HG03064 (cell line): ENCODE data around the gene SNRNP70.

Experiments
- ATAC-seq: cut with Tn5 transposase; IDR thresholded peaks from one replicate; pipeline ENCODE4 v1.9.1; 2021; ENCODE audit warnings: low read depth; ENCODE audit not compliant: unreplicated experiment

The SNRNP70 gene

GRCh38 chr19:49097453-49098288, 12.4 kb downstream of the SNRNP70 start:
- ATAC-seq = no peak

GRCh38 chr19:49098795-49099194, 13.5 kb downstream of the SNRNP70 start:
- no peak for ATAC-seq

DNA sequence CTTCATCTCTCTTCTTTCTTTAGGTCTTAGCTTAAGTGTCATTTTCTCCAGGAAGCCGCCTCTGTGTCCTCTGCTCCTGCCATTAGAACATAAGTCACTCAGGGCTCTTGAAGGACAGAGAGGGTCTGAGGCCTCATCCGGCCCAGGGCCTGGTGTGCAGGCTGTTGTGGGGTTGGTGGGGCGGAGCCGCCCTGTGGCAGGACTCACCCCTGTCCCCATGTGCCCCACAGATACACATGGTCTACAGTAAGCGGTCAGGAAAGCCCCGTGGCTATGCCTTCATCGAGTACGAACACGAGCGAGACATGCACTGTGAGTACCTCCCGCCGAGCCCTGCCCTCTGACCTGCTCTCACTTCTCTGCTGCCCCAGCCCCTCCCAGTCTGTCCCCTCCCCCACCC, 15.9 kb downstream of the SNRNP70 start:
- no peak for ATAC-seq

DNA sequence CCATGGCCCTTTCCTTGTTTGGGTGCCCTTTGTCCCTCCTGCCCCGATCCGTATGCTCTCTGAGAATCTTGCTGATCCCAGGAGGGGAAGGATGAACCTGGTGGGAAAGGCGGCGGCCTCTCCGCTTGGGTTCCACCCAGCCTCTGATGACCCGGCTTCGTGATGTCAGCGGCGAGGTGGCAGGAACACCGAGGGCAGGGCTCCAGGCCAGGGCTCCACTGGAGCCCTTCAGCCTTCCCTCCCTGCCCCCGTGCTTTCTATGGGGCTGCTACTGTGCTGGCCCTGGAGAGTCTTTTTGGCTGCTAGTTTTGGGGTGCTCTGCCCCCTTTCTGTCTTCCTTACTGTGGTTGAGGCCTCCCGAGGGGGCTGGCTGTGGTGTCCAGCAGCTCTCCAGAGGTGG, 17.1 kb downstream of the SNRNP70 start:
- no peak for ATAC-seq

- no peak for ATAC-seq
Observed at GRCh38 chr19:49103331-49104085, 18.3 kb downstream of the SNRNP70 start.

DNA sequence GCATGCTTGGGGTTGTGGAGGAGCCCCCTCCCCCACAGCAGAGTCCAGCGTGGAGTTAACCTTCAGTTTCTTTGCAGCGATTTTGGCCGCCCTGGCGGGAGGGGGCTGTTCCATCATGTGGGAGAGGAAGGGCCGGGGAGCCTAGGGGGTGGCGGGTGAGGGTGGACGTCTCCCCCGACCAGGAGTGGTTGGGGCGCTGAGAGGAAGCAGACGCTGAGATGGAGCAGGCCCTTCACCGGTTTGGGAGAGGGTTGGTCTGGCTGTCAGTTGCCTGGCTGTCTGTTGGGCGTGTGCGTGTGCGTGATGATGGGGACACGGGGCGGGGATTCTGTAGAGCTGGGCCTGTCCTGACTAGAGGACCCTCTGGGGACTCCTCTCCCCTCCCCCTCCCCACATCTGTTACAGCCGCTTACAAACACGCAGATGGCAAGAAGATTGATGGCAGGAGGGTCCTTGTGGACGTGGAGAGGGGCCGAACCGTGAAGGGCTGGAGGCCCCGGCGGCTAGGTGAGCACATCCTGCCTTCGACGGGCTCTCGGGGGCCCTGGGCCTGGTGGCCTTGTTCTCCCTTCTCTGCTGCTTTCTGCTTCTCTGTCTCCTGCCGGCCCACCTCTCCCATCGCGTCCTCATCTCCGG, 19.1 kb downstream of the SNRNP70 start:
- ATAC-seq = no peak

DNA sequence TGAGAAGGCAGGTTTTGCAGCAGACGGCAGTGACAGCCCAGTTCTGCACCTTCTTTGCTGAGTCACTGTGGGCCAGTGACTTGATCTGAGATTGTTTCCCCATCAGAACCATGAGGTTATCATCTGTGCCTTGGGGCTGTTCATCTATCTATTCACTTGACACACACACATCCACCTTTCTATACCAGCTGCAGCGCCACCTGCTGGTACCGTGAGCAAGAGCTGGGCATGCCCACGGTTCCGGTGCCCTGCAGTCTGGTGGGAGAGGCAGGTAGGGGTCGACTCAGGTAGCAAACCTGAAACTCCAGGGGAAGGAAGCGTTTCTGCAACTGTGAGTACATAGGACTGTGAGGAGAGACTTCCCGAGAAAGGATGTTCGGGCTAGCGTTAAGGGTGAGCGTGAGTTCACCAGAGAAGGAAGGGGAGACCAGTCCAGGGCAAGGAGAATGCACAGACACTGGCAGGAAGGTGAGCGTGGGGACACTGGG, 21.4 kb downstream of the SNRNP70 start:
- no peak for ATAC-seq

DNA sequence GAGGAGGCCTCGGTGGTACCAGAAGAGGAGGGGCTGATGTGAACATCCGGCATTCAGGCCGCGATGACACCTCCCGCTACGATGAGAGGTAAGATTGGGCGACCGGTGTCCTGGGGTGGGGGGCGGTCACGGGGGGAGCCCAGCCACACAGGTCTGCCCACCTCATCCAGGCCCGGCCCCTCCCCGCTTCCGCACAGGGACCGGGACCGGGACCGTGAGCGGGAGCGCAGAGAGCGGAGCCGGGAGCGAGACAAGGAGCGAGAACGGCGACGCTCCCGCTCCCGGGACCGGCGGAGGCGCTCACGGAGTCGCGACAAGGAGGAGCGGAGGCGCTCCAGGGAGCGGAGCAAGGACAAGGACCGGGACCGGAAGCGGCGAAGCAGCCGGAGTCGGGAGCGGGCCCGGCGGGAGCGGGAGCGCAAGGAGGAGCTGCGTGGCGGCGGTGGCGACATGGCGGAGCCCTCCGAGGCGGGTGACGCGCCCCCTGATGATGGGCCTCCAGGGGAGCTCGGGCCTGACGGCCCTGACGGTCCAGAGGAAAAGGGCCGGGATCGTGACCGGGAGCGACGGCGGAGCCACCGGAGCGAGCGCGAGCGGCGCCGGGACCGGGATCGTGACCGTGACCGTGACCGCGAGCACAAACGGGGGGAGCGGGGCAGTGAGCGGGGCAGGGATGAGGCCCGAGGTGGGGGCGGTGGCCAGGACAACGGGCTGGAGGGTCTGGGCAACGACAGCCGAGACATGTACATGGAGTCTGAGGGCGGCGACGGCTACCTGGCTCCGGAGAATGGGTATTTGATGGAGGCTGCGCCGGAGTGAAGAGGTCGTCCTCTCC, 22.6 kb downstream of the SNRNP70 start:
- no peak for ATAC-seq

GRCh38 chr19:49109051-49109450, 23.8 kb downstream of the SNRNP70 start:
- ATAC-seq = no peak

GRCh38 chr19:49109569-49110233, 24.4 kb downstream of the SNRNP70 start:
- no peak for ATAC-seq

DNA sequence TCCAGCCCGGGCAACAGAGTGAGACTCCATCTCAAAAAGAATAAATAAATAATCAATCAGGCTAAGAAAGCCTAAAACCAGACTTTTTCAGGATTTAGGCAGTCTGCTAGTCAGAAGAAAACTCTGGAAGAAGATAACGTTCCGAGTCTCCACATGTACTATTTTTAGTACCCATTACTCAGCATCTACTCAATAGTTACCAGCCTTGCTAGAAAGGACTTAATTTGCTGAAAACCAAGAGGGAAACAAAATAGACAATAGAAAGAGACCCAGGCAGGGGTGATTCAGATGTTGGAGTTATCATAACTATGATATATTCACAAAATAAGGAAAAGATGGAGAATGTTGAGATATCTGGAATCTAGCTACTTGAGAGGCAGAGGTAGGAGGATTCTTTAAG, 25.3 kb downstream of the SNRNP70 start:
- no peak for ATAC-seq

DNA sequence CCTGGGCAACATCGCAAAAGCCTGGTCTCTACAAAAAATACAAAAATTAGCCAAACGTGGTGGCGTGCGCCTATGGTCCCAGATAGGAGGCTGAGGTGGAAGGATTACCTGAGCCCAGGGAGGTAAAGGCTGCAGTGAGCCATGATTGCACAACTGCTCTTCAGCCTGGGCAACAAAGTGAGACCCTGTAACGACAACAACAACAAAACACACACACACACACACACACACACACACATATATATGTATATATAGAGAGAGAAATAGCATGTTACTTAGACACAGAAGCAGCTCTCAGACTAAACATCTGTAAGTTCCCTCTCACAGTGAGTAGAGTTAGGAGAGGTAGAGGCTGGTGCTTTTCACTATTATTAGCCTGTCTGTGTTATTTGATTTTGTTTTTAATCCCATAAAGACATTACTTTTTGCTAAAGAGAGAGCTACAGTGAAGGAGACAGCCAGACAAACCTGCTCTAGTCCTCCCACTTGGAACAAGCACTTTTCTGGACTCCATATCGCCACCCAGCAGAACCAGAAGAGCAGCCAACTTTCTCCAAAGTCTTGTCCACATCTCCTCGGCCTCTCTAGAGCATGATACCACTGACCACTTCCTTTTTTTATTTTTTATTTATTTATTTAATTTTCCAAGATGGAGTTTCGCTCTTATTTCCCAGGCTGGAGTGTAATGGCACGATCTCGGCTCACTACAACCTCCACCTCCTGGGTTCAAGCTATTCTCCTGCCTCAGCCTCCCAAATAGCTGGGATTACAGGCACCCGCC, 26.2 kb downstream of the SNRNP70 start:
- no peak for ATAC-seq

DNA sequence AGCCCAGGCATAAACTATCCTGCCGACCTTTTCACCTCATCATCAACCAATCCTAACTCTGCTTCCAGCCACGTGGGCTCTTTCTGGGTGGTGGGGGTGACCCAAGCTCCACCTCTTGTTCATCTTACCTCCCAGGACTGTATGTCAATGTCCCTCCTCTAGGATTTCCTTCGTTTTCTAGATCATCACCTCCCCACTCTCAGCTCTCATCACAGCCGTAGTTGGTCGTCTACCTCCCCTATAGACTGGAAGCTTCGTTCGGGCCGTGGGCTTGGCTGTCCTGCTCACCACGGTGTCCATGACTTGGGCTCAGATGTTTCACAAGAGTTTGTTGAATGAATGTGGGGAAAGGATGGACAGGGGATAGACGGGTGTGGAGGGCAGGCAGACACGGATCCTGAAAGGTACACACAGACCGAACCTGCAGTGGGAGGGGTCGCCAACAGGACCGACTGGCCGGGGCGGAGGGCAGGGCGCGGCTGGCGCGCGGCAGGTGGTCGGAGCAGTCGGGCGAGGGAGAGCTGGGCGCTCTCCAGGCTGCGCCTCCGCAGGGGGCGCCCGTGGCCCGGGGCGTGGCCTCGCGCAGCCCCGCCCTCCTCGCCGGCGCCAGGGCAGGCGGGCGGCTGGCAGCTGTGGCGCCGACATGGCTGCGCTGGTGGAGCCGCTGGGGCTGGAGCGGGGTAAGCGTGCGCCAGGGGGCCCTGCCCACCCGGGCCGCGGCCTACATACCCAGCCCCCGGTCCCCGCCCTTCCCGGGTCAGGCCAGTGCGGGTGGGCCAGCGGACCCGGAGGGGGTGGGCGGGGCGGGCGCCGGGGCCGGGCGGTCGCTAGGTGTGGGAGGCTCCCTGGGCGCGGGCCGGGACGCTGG, 28.7 kb downstream of the SNRNP70 start, which contains the start of gene LIN7B:
LIN7B (plus strand) TSS at position 609 of the 868 bp plus-strand sequence; CDS start at position 644, 35 bp downstream.
- ATAC-seq = peak; percentile 36

- no peak for ATAC-seq
Observed at GRCh38 chr19:49114630-49115363, 29.5 kb downstream of the SNRNP70 start.

DNA sequence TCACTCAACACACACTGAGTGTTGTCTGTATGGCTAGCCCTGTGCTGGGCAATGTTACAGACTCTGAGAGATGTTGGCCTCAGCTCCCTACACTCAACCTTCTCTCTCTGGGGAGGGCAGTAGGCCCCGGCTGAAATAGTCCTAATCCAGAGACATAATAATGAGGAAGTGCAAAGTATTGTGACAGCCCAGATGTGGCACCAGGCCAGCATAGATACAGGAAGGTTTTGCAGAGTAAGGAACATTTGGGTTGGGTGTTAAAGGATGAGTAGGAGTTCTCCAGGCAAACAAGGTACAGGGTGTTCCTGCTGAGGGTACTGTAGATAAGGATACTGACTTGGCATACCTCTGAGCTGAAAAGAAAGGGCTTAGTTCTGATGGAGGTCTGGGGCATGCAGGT, 31.3 kb downstream of the SNRNP70 start:
- ATAC-seq = no peak

- no peak for ATAC-seq
Observed at GRCh38 chr19:49117677-49118564, 32.7 kb downstream of the SNRNP70 start.
